GM19438 (cell line): ENCODE data around the gene ZFP64.
"Not testable (repeated sequence)": the region's sequence is repeated elsewhere in the genome, so short reads cannot be mapped to it uniquely, and the experiment has no call there.

Experiments
- ATAC-seq: cut with Tn5 transposase; IDR thresholded peaks from one replicate; pipeline ENCODE4 v1.9.1; 2021; ENCODE audit warnings: low read depth; ENCODE audit not compliant: unreplicated experiment

Gene ZFP64

DNA sequence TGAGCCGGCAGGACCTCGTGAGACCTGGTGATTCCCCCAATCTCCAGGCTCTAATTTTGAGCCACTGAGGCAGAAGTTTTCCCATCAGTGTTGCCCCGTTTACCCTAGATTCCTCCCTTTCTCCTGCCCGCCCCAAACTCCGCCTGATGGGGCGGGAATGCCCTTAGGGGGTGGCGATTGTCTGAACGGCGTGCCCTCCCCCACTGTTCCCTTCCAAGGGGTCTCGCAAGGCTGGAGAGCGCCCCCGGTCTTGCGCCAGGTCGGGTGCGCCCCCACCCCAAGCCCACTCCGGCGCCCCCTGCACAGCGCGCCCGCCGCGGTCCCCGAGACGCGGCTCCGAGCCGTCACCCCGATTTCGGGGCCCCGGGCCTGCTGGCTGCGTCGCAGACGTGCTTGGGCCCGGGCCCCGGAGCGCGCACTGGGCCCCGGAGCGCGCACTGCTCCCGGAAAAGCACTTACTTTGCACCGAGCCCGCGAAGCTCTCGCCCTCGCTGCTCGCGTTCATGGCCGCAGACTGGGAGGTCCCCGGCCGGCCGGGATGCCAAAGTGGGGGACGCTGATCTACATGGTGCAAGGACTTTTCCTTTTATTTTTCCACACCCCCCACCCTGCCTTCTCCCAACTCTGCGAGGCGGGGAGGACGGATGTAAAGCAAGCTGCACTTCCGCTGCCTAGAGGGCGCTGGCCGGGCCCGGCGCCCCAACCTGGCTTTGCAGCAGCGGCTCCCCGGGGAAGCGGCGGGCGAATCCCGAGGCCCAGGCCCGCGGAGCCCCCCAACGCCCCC, at the start of gene ZFP64:
Gene ZFP64, minus strand, starts transcription at position 648 of the 784 bp plus-strand sequence. Its CDS starts 143 bp downstream, at position 505.
- peak; percentile 71 for ATAC-seq

DNA sequence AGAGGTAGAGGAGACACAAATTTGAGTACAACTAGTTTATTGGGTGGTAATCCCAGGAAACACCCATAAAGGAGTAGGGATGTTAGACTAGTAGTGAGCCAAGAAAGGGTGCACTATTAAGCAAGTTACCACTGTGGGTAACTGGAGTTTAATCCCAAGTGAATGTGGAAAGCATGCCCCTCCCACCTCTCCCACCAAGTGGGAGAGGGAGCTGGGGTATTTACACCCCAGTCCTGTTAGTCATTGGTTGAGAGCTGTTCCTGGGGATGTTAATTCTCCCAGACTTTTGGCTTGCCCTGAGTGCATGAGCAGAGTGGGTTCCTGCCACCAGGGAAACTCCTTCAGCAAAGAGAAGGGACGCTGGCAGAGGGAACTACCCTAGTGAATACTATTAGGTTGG, 49.2 kb upstream of the ZFP64 start:
- no peak for ATAC-seq

DNA sequence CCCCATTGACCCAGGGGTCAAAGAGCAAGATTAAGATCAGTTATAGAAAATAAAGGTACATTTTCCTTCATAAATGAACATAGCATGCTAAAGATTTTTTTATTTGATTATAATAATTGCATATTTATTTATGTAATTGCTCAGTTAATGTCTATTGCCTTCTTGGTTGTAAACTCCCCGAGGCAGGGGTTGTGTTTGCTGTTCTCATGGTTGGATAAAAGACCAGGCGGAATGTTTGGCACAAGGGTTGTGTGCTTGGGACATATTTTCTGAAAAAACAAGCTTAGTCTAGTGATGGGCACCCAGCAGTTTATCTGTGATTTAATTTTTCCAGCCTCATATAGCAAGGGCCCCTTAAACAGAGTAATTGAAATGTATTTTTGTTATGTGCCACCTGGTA, 47.5 kb upstream of the ZFP64 start:
- no peak for ATAC-seq

DNA sequence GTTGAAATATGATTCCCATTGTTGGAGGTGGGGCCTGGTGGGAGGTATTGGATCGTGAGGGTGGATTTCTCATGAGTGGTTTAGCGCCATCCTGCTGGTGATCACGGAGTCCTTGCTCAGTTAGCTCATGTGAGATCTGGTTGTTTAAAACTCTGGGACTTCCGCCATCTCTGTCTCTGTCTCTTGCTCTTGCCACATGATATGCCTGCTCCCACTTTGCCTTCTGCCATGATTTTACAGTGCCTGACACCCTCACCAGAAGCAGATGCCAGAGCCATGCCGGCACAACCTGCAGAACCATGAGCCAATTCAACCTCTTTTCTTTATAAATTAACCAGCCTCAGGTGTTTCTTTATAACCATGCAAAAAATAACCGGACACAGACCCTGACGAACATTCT, 44.7 kb upstream of the ZFP64 start:
- no peak for ATAC-seq

DNA sequence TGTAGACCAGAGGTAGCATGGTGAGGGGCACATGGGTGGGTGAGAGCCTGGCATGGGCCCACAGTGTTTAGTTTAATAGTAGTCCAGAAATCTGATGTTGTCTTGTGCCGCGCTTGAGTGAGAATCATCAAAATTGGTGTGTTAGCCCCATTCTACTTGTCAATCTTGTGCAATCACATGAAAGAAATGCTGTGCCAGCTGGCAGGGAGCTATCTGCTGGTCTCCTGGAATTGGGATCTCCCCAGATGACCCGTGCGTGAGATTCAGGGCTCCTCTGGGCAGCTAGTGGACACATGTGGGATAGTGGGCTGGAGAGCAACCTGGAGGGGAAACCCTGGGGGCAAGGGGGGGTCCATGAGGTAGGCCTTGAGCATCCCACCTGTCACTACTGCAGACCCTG, 43.5 kb upstream of the ZFP64 start:
- ATAC-seq = no peak

DNA sequence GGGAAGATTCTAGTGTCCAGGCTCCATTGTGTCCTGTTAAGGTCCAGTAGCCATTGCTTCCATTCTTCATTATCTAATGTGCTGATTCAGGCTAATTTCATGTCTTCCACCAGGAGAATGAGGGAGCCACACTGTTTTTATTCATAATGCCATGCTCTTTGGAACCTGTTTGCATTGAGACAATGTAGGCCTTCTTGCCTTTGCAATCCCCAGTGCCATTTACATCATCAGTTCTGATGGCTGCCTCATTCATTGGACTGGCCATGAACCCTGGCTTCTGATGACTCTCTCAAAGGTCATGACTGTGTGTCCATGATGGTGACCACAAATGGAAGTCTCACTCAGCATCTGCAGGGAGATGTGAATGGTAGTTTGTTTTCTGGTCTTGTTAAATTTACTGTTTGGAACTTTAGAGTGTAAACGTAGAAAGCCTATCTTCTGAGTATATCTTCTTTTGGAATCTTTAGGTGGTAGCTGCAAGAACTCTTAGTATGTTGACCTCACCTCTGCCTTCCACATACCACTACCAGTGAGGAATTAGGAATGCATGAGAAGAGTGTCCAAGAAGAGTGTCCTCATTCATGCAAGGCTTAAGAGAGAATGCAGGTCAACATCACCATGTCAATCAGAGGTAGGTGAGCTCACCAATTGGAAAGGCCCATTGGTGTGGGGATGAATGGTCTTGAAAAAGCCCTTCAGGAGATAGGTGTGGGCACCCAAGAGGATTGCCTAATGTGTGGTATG, 42.9 kb upstream of the ZFP64 start:
- no peak for ATAC-seq

DNA sequence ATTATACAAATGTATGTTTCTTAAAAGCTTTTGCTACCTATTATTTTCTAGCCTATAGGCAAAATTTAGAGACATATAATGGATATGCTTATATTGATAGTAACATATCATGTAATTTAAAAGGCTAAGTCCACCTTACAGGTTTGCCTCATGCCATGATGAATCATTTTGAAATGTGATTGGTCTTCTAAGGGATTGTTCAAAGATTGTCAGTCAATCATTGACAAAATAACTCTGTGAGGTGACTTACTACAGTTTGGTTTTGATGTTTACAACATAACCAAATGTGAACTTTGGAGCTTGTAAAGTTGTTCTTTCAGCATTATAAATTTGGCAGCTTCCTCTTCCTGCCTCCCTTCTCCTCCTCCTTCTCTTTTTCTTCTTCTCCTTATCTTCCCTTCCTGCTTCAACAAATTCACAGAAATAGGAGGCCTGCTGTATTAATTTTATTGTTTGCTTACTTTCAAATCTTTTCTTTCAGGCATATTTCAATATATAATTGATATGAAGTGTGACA, 39.7 kb upstream of the ZFP64 start:
- no peak for ATAC-seq

DNA sequence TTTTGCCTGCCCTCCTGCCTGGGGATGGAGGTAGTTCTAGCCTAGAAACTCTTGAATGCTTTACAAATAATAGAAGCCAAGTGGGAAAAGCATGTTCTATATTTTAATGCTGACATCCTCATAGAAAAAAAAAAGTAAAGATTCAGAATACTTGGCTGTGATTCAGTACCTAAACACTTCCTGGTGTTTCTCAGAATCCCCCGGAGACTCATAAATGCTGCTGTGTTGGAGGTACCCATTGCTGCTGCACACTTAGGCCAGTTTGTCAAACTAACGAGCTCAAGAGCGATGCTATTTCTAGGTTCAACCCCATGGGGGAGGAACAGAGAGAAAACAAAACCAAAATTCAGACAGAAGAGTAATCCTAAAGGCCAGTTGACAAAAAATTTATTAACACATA, 38.8 kb upstream of the ZFP64 start:
- no peak for ATAC-seq

DNA sequence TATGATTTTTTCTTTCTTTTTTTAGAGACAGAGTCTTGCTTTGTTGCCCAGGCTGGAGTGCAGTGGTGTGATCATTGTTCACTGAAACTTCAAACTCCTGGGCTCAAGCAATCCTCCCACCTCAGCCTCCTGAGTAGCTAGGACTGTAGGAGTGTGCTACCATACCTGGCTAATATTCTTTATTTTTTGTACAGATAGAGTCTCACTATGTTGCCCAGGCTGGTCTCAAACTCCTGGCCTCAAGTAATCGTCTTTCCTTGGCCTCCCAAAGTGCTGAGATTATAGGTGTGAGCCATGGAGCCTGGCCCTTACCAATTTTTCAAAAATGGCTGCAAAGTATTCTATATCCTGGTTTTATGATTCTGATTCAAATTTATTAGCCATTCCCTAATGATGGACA, 37.8 kb upstream of the ZFP64 start:
- not testable (repeated sequence) for ATAC-seq

DNA sequence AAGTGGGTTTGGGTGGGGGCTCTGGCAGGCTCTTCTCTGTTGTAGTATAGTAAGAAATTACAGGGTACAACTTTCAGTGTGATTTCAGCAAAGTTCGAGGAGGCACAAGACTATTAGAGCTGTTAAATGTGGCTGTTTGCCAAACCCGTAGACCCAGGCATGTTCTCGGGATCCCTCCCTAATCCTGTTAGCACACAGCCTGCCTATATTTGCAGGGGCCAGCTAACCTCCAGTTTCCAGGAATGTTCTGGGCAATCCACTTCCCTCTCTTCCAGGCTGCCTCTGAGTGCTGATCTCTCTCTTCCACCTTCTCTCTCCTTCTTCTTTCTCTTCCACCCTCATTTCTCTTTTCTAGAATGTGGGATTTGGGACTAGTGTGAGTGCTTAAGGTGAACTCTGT, 34.8 kb upstream of the ZFP64 start:
- no peak for ATAC-seq

DNA sequence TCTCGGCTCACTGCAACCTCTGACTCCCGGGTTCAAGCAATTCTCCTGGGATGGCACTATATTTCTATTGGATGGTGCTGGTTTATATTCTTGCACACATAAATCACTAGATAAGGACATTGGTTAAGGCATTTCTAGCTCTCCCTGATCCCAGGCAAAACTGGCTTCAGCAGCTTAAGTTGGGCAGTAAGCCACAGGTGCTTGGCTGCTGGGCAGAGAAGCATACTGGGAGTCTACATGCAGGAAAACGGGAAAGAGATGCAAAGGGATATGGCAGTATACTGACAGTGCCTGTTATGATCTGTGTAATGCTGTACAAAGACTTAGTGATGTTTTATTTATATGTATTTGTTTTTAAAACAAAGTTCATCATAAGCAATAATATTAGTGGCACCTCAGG, 33.3 kb upstream of the ZFP64 start:
- no peak for ATAC-seq

DNA sequence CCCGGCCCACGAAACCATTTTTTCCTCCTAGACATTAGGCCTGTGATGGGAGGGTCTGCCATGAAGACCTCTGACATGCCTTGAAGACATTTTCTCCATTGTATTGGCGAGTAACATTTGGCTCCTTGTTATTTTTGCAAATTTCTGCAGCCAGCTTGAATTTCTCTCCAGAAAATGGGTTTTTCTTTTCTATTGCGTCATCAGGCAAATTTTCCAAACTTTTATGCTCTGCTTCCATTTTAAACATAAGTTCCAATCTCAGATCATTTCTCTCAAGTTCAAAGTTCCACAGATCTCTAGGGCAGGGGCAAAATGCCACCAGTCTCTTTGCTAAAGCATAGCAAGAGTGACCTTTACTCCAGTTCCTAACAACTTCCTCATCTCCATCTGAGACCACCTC, 29.8 kb upstream of the ZFP64 start:
- ATAC-seq = not testable (repeated sequence)

DNA sequence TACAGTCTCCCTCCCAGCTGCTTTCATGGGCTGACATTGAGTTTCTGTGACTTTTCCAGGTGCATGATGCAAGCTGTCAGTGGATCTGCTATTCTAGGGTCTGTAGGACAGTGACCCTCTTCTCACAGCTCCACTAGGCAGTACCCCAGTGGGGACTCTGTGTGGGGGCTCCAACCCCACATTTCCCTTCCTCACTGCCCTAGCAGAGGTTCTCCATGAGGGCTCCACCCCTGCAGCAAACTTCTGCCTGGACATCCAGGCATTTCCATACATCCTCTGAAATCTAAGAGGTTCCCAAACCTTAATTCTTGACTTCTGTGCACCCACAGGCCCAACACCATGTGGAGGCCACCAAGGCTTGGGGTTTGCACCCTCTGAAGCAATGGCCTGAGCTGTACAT, 29.3 kb upstream of the ZFP64 start:
- not testable (repeated sequence) for ATAC-seq

DNA sequence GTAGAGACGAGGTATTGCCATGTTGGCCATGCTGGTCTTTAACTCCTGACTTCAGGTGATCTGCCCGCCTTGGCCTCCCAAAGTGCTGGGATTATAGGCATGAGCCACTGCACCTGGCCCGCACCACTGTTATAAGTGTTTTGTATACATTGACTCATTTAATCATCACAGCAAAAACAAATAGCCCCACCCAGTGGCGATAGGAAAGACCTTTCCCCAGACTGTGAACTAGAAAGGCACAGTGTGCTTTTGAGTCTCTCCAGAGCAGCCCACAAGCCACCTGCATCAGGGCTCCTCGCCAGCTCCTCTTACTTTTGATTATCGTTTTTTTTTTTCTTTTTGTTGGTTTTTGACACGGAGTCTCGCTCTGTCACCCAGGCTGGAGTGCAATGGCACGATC, 27.9 kb upstream of the ZFP64 start:
- ATAC-seq = no peak

DNA sequence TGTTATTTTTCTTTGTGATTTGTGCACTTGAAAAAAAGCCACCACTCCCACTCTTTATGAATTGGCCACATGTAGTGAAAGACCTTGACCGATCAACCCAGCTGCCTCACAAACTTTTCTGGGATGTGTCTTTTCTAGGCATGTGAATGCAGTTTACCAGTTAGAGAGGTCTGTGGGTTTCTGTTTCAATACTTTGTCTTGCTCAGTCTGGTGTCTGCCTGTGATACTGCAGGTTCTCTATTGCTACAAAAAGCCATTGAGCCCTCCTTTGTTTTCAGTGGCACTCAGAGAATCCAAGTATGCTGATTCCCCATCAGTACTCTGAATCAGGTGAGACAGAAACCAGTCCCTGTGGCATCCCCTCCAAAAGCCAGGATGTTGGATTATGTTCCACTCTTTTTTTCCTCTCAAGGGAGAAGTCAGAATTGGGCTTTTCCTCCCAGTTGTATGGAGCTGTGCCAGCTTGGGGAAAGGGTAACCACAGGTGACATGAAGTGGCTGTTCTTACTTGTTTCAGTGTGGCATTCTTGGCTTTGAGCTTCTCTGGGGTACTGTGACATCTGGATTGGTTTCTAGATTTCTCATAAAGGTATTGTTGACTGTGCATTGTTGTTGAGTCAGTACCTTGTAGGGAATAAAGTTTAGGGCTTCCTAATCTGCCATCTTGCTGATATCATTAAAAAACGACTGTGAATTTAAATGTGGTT, 26.3 kb upstream of the ZFP64 start:
- no peak for ATAC-seq

DNA sequence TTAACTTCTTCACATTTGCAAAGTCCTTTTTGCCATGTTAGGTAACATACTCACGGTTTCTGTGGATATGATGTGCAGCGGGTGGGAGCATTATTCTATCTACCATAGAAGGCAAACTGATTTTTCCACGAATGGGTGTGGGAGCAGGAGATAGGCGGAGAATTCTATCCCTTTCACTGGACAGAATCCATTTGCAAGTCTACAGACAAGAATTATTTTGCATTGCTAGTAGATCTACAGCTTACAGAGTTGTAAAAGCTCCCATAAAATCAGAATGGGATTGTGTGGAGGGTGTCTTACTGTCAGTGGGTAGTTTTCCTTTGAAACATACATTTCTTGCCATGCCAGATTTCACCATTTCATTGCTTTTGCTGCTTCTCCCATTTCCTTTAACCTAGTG, 22.4 kb upstream of the ZFP64 start:
- ATAC-seq = no peak

DNA sequence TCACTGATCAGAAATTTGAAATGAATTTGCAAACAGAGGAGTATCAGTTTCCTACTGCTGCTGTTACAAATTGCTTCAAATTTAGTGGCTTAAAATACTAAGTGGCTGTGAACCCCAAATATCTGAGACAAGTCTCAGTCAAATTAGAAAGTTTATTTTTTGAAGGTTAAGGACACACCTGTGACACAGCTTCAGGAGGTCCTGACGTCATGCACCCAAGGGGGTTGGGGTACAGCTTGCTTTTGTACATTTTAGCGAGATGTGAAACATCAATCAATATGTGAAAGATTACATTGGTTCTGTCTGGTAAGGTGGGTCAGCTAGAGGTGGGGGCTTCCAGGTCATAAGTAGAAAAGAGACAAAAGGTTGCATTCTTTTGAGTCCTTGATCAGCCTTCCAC, 21.4 kb upstream of the ZFP64 start:
- ATAC-seq = no peak

DNA sequence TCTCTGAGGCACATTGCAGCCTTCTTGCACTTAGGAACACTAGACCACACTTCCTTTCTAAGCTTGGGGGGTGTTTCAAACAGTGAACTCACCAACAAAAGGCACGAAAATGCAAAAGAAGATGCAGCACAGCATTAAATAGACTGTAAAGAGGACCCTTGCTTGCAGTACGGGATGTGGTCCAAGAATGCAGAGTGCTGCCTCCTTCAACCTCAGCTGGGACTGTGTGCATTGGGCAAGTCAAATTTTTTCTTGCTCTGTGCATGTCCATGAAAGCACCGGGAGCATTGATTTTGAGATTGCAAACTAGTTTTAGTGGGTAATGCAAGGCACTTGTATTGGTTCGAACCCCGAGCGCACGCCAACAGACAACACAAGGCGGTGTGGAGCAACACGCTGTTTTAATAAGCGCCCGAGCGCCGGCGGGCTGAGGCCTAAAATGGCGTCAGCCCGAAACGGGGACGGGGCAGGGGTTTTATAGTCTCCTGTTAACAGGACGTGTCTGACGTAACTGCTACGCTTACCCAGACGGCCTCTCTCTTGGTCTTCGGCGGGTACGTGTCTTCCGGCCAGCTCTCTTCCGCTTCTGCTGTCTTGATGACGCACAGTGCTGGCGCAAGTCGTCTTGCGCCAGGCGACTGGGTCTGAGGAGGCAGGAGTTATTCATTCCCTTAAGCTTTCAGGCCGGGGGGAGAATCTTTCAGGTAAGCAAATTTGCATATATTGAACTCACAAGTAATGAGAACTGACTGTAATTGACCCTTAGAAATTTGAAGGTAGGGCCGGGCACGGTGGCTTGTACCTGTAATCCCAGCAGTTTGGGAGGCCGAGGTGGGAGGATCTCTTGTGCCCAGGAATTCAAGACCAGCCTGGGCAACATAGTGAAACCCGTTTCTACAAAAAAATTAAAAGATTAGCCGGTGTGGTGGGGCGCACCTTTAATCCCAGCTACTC, 18.7 kb upstream of the ZFP64 start:
- no peak for ATAC-seq

DNA sequence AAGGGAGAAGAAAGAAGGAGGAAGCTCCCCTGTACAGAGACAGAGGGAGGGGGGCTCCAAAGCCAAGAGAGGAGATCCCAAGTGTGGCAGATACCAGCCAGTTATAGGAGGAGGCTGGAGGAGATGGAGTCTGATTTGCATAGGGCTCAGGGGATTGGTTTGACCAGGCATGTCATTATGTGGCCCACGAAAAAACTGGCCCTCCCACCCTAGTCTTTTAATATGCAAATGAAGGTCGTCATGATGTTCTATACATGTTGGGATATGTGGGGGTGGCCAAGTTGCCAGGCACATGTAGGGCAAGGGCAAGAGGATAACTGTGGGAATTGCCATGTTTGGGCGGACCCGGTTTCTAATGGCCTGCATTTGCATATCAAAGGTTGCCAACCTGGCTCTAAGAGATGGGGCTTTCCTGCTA, 17.6 kb upstream of the ZFP64 start:
- no peak for ATAC-seq
